Heart left ventricle (tissue), 16 donors: ENCODE results near the gene NPAS1. TPM values are rescaled to one million over a fixed set of nuclear protein-coding genes. Genes with fewer than 3 reads are reported as not detected.
A peak's percentile ranks its signal among the peaks of the same experiment; 100 is the strongest.

ENCODE experiments used
- ATAC-seq, 4 donors: fragments of 200-7000 bp; cut with Tn5 transposase; one replicate each; pipeline ENCODE4 v1.9.1; 2020 to 2022; ENCODE audit warnings: moderate library complexity in 4 of 4, mild to moderate bottlenecking in 3 of 4, moderate number of reproducible peaks in 1 of 4
- DNase-seq, 5 donors: peaks; one replicate each; pipeline ENCODE4 v3.0.0-alpha.2; 2020
- H3K27ac ChIP-seq, 12 donors: fragments of 200-600 bp; sonication (generic) in 4 of 12; one replicate each; pipeline versions ENCODE4 v1.5.0 to v1.8.0; 2016 to 2022; ENCODE audit warnings: mild to moderate bottlenecking in 2 of 12
- H3K27me3 ChIP-seq, 9 donors: fragments of 200-600 bp; sonication (generic) in 2 of 9; one replicate each; pipeline versions ENCODE4 v1.5.1 to v1.8.0; 2016 to 2022; ENCODE audit warnings: mild to moderate bottlenecking in 3 of 9
- H3K36me3 ChIP-seq, 9 donors: fragments of 200-600 bp; sonication (generic) in 2 of 9; one replicate each; pipeline versions ENCODE4 v1.5.0 to v1.8.0; 2018 to 2022; ENCODE audit warnings: mild to moderate bottlenecking in 2 of 9
- H3K4me1 ChIP-seq, 12 donors: fragments of 200-600 bp; sonication (generic) in 4 of 12; one replicate each; pipeline versions ENCODE4 v1.5.0 to v1.8.0; 2016 to 2022; ENCODE audit warnings: mild to moderate bottlenecking in 3 of 12
- H3K4me3 ChIP-seq, 12 donors: fragments of 200-600 bp; sonication (generic) in 4 of 12; one replicate each; pipeline versions ENCODE4 v1.5.0 to v1.8.0; 2017 to 2022; ENCODE audit warnings: mild to moderate bottlenecking in 9 of 12, moderate library complexity in 4 of 12
- H3K9me3 ChIP-seq, 12 donors: fragments of 200-600 bp; sonication (generic) in 4 of 12; one replicate each; pipeline versions ENCODE4 v1.5.0 to v1.8.0; 2016 to 2022; ENCODE audit warnings: mild to moderate bottlenecking in 1 of 12
- POLR2A ChIP-seq, 2 donors: fragments of 450-650 bp; IDR thresholded peaks; one replicate each; pipeline ENCODE4 v1.6.1; 2017; ENCODE audit warnings: antibody characterized with exemption in 2 of 2, mild to moderate bottlenecking in 2 of 2, moderate library complexity in 2 of 2
- WGBS, 4 donors: extraction: QIAGEN DNeasy Blood & Tissue Kit in 2 of 4; methylation state at CpG; one replicate each; pipeline versions ENCODE4 v1.1.5 to v1.1.7; 2013 to 2018; 5-methylcytosine and 5-hydroxymethylcytosine counted together
- intact Hi-C, 10 donors: fragments of 100-400 bp; cut with DNase I; formaldehyde crosslinking; loops; one replicate each; pipeline versions ENCODE4 v1.11.1 to v1.14.2; 2022
- polyA plus RNA-seq, 2 donors: library from polyadenylated mRNA; stranded (reverse); fragments of 200-250 nt; gene quantifications; one replicate each; pipeline ENCODE4 v1.2.3, GENCODE V29; 2013
- total RNA-seq, 9 donors: library from RNA; depleted of rRNA in 2 of 9; stranded (reverse); fragments of >200 nt in 2 of 9; fragmentation: NEBNext Ultra II Directional in 3 of 9; extraction: Animal tissue kit (Norgen Biotek cat#: 25700) in 3 of 9; gene quantifications; one replicate each; pipeline versions ENCODE4 v1.1.0 to v1.2.4, GENCODE V29; 2016 to 2023
- TF ChIP-seq, protein P1 (sequence below), 12 donors: fragments of 200-600 bp; sonication (generic) in 4 of 12; IDR thresholded peaks; one replicate each; pipeline versions ENCODE4 v1.5.0 to v1.8.0; 2018 to 2022; ENCODE audit warnings: antibody characterized with exemption in 12 of 12, mild to moderate bottlenecking in 5 of 12
- donor health status: ischemic (EF 13 %, LVEDD 7.1; RV severe dilation, severe dysfunction).
- donor health status: healthy with polysubstance abuse.
- donor health status: DM: no; HTN: yes; CAD: no.
- donor health status: DM: no; HTN: no; CAD: no.
- donor health status: ischemic (EF 25% LVEDD 6.9; RV normal size, moderate dysfunction).
- donor health status: ischemic (EF 25% LVEDD 5.7; RV mildly dilated, moderate dysfunction).
- donor health status: healthy.
- donor health status: DM: yes; HTN: yes; CAD: no.
- donor health status: ischemic (EF 35%, LVEDD 5.7; RV mildly dilated, moderate dysfunction).
- donor health status: nonischemic (EF 11% LVEDD 7.7; RV severe dilation, severe dysfunction).
- donor health status: DM: yes; HTN: yes; CAD: no.
- donor health status: PGD.
- donor health status: ischemic (EF 29% LVEDD 5.4; RV normal size, mild dysfunction).
- donor health status: nonischemic (EF 23%, LVEDD 6.1; RV moderate dilation, normal function).

Gene NPAS1
- total and polyA plus RNA-seq, 11 donors: 0.16 to 1.3 (median 0.69) TPM; not detected in 1

DNA sequence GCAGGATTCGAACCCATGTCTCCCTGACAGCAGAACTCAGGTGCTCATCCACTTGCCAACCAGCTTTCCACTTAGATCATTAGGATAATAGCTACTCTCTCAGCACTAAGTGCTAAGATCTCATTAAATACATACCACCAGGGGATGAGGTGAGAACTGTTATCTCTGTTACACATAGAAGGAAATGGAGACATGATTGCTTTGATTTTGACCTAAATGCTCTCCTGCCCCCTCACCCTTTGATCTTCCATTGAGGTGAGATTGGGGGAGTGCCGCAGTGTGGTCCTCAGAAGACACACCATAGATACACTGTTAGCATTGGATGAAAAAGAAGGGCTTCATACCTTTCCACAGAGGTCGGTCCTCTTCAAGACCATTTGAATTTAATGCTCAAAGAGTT lies 38.9 kb upstream of the NPAS1 start:
- Histone ChIP-seq H3K36me3 (no peaks in the 10 kb centered on the region), H3K4me1 (peaks cover 19 to 90% (median 77%) of the 10 kb centered on the region in 12 donors), H3K27ac (peak overlapping the region in 4 of 12 donors; percentile 0 to 89 (median 61)), H3K9me3 (no peaks in the 10 kb centered on the region), H3K4me3 (no peak overlapping the region), H3K27me3 (no peaks in the 10 kb centered on the region)
- DNase-seq: no peak
- TF ChIP-seq, protein P1, sequence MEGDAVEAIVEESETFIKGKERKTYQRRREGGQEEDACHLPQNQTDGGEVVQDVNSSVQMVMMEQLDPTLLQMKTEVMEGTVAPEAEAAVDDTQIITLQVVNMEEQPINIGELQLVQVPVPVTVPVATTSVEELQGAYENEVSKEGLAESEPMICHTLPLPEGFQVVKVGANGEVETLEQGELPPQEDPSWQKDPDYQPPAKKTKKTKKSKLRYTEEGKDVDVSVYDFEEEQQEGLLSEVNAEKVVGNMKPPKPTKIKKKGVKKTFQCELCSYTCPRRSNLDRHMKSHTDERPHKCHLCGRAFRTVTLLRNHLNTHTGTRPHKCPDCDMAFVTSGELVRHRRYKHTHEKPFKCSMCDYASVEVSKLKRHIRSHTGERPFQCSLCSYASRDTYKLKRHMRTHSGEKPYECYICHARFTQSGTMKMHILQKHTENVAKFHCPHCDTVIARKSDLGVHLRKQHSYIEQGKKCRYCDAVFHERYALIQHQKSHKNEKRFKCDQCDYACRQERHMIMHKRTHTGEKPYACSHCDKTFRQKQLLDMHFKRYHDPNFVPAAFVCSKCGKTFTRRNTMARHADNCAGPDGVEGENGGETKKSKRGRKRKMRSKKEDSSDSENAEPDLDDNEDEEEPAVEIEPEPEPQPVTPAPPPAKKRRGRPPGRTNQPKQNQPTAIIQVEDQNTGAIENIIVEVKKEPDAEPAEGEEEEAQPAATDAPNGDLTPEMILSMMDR (IDR thresholded peaks at IDR 0.05): no peak
- no peak for TF ChIP-seq POLR2A (IDR thresholded peaks at IDR 0.05)
- intact Hi-C loops: no loop called here
- WGBS, 4 donors: 86 to 92% (median 89%) methylated on average over 3 of the region's 3 CpGs
- no peak for ATAC-seq

DNA sequence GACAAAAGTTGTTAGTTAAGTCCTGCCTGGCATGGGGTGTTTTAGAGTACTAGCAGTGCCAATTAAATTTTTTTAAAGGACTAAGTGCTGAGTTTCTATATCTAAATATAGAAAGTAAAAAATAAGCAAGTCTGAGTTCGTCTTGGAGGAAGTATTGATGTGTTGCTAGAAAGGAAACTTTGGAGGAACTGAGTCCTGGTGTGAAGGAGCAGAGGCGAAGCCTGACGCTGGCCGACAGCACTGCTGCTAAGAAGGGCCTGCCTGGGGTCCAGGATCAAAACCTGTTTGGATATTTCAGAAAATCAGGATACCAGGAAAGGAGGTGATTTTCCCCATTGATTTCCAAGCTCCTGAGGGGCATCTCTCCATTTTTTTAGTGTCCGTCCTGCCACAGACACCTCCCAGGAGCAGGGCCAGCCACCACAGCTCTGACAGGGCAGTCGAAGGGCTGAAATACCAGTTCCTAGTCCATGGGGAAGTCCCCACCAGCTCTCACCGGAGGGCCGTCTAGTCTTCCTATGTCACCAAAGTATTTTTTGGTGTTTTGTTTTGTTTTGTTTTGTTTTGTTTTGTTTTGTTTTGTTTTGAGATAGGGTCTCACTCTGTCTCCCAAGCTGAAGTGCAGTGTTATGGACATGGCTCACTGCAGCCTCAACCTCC lies 38.2 kb upstream of the NPAS1 start:
- ATAC-seq (no peak), DNase-seq (no peak)
- Histone ChIP-seq H3K4me1 (peaks cover 16 to 89% (median 74%) of the 10 kb centered on the region in 12 donors), H3K4me3 (no peak overlapping the region), H3K27ac (peak overlapping the region in 6 of 12 donors; percentile 0 to 89 (median 36)), H3K36me3 (no peaks in the 10 kb centered on the region), H3K27me3 (no peaks in the 10 kb centered on the region), H3K9me3 (no peaks in the 10 kb centered on the region)
- intact Hi-C loops: no loop called here
- TF ChIP-seq, protein P1 (IDR thresholded peaks at IDR 0.05): no peak
- 62 to 69% (median 66%) methylated on average over 8 of the region's 8 CpGs for WGBS, 4 donors

DNA sequence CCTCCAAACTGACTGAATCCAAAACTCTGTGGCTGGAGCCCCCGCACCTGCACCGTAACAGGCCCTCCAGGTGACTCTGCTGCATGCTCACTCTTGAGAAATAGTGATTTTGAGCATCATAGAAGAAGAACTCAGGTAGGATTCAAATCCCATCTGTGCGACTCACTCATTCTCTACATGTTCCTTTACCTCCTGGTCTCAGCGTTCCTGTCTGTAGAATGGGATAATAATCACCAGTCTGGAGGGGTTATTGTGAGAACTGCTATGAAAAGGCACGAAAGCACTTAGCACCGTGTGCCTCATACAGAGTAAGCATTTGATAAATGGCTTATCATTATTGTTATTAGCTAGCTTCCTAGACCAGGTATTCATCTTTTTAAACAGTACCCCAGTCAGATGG lies 36.5 kb upstream of the NPAS1 start:
- DNase-seq: no peak
- 91 to 97% (median 93%) methylated on average over 6 of the region's 6 CpGs for WGBS, 4 donors
- peaks cover 0 to 7% (median 1%) of the 10 kb centered on the region in 9 donors for H3K36me3 ChIP-seq
- peaks cover 1 to 80% (median 58%) of the 10 kb centered on the region in 12 donors for H3K4me1 ChIP-seq
- no peaks in the 10 kb centered on the region for H3K9me3 ChIP-seq
- no peak overlapping the region for H3K4me3 ChIP-seq
- H3K27me3 ChIP-seq: no peaks in the 10 kb centered on the region
- no peak overlapping the region for H3K27ac ChIP-seq
- TF ChIP-seq, protein P1 (IDR thresholded peaks at IDR 0.05): no peak
- no peak for TF ChIP-seq POLR2A (IDR thresholded peaks at IDR 0.05)
- no peak for ATAC-seq
- intact Hi-C loops: no loop called here

DNA sequence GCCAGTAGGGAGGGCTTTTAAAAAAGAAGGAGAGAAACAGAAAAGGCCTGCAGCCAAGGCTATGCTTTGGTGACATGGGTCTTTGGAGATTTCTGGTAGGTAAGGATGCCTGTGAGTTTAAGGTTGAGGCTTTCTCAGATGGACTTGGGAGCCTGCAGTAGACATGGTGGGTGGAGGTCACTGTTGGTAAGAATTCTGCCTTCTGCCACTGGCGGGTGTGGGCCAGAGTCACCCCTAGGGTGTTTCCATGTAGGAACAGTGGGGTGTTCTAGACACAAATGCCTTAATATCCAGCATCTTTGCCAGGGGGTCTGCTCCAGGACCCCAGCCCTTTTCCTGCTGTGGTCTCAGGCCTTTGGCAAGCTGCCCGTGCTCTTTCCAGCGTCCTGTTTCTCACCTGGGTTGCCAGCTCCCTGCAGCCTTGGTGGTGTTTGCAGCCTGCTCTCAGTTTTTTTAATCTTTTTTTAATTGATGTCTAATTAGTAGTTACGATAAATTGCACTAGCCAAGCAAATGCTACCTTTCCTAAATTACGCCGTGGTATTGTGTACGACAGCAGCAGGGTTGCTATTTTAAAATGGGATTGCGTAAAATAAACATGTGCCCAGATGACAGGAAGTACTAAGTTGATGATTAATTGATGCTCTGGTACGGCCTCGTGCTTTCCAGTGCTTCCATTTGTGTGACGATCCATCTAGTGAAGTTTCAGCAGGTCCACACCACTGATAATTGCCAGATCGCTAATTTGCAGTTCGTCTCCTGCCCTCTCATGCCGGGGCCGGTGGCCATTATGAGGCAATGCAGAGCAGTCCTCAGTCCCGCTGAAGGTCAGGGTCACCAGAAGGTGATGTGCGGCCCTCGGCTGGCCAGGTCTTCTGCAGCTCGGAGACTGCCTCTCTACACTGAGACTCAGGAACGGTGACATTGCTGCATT lies 35.3 kb upstream of the NPAS1 start:
- Histone ChIP-seq H3K9me3 (no peaks in the 10 kb centered on the region), H3K36me3 (peaks cover 0 to 20% (median 6%) of the 10 kb centered on the region in 9 donors), H3K27ac (peak overlapping the region; percentile 48 to 85 (median 82)), H3K4me1 (peaks cover 0 to 86% (median 57%) of the 10 kb centered on the region in 12 donors), H3K4me3 (no peak overlapping the region), H3K27me3 (no peaks in the 10 kb centered on the region)
- ATAC-seq (peak; percentile 60 to 86 (median 76)), DNase-seq (peak in 2 of 5 donors; percentile 73 to 83)
- WGBS, 4 donors: 36 to 49% (median 42%) methylated on average over 19 to 20 of the region's 20 CpGs
- no peak for TF ChIP-seq POLR2A (IDR thresholded peaks at IDR 0.05)
- intact Hi-C loops: loop anchor here in 2 of 10 donors (2.0 to 5.0 kb wide), 2 partner anchors 57 to 126 kb away; no protein-coding TSS in a partner anchor
